HG03095 (cell line): Measurements from ENCODE around the gene NLGN4Y.
"Not testable (repeated sequence)": the region's sequence is repeated elsewhere in the genome, so short reads cannot be mapped to it uniquely, and the experiment has no call there.

Experiments used
- ATAC-seq: cut with Tn5 transposase; IDR thresholded peaks from one replicate; pipeline ENCODE4 v1.9.1; 2021; ENCODE audit warnings: moderate library complexity; ENCODE audit not compliant: unreplicated experiment

The NLGN4Y gene

GRCh38 chrY:14834103-14835060, 310.1 kb downstream of the NLGN4Y start:
- ATAC-seq, result no peak

DNA sequence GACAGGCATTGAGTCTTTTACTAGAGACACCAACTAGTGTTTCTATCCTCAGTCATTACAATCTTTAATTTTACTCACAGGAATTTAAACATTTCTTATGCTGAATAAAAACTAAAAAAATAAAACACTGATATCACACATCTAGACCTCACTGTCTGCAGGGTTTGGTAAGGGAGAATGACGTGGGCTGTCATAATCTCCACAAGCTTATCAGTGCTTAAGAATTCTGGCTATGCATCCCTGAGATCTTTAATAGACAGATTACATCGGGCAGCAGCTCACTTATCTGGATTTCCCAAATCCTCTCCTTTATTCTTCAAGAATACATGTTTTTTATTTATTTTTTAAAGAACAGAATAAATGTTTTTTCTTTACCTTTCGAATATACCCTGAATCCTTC, 313.1 kb downstream of the NLGN4Y start:
- ATAC-seq, result no peak

GRCh38 chrY:14850734-14851133, 326.4 kb downstream of the NLGN4Y start:
- no peak for ATAC-seq

DNA sequence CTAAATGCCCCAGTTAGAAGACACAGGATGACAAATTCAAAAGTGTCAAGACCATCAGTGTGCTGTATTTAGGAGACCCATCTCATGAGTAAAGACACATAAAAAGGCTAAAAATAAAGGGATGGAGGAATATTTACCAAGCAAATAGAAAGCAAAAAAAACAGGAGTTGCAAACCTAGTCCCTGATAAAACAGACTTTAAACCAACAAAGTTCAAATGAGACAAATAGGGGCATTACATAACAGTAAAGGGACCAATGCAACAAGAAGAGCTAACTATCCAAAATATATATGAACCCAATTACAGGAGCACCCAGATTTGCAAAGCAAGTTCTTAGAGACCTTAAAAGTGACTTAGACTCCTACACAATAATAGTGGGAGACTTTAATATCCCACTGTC, 336.1 kb downstream of the NLGN4Y start:
- no peak for ATAC-seq

GRCh38 chrY:14861033-14861432, 336.7 kb downstream of the NLGN4Y start:
- not testable (repeated sequence) for ATAC-seq

DNA sequence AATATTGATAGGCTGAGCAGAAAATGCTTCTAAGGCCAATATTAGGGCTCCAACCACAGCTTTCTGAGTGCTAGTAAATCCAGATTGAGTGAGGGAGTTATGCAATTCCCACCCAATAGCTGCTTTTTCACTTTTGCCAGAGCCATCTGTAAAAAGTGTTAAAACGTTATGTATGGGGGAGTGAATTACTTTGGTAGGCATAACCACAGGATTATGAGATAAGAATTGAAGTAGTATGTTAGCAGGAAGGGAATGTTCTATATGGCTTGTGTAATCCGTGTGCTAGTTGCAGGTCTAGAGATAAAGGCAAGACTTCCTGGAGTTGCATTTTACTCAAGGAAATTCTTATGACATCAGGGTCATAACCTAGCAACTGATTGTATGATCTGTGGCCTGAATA, 347.6 kb downstream of the NLGN4Y start:
- ATAC-seq, result no peak
